GM06990 (cell line): ENCODE measurements around the gene HEXIM1.

Source experiments
- DNase-seq: peaks from one replicate; pipeline ENCODE4 v3.0.0-alpha.2; 2011; ENCODE audit not compliant: insufficient read length; ENCODE audit errors: extremely low read depth
- H3K27me3 ChIP-seq: replicated peaks from 2 replicates; pipeline ENCODE4 v1.6.0; 2011; ENCODE audit warnings: low read length; ENCODE audit not compliant: control insufficient read depth, insufficient read depth
- H3K36me3 ChIP-seq: 2 replicates; pipeline ENCODE4 v1.5.1; 2011; ENCODE audit warnings: low read length; ENCODE audit not compliant: control insufficient read depth, insufficient read depth
- H3K4me3 ChIP-seq: replicated peaks from 2 replicates; pipeline ENCODE4 v1.5.1; 2011; ENCODE audit warnings: low read depth, mild to moderate bottlenecking, control low read depth, low read length
- TF ChIP-seq, protein P1 (sequence below): IDR thresholded peaks from 2 replicates; pipeline ENCODE4 v1.5.1; 2011; ENCODE audit warnings: low read length, control low read depth, mild to moderate bottlenecking, inconsistent platforms; ENCODE audit not compliant: insufficient read depth, poor library complexity, severe bottlenecking

Gene HEXIM1

DNA sequence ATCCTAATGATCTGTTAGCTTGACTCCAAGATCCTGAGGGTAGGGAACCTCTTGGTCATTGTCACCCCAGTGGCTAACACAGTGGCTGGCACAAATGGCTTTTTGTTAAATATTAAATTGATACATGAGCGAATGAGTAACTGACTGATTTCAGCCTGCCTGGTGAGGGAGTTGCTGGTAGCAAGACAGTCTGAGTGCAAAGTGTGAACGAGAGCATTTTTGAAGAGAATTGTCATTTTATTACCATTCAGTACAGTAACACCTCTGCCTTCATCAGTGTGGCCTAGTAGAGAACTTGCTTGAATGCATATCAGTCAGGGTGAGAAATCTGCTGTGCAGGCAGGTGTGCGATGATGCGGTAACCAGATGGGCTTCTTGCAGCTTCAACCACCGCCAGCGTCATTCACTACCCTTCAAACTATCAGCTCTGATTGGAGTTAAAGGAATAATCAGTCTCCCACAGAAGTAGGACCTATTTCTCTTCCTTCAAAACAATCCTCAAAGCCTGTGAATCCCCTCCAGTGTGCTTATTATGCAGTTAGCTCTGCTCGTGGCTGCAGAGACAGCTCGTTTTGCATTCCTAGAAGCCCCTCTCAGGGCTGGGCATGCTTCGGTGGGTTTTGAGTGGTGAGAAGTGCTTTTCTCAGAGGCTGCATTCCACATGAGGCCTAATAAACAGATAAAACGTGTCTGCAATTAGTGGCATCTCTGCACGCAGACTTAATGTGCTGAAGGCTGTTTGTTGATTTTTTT is 42.4 kb downstream of the HEXIM1 start:
- H3K27me3 ChIP-seq, result no peaks in the 10 kb centered on the region
- no peak for DNase-seq
- H3K4me3 ChIP-seq, result no peak overlapping the region
- TF ChIP-seq, protein P1, sequence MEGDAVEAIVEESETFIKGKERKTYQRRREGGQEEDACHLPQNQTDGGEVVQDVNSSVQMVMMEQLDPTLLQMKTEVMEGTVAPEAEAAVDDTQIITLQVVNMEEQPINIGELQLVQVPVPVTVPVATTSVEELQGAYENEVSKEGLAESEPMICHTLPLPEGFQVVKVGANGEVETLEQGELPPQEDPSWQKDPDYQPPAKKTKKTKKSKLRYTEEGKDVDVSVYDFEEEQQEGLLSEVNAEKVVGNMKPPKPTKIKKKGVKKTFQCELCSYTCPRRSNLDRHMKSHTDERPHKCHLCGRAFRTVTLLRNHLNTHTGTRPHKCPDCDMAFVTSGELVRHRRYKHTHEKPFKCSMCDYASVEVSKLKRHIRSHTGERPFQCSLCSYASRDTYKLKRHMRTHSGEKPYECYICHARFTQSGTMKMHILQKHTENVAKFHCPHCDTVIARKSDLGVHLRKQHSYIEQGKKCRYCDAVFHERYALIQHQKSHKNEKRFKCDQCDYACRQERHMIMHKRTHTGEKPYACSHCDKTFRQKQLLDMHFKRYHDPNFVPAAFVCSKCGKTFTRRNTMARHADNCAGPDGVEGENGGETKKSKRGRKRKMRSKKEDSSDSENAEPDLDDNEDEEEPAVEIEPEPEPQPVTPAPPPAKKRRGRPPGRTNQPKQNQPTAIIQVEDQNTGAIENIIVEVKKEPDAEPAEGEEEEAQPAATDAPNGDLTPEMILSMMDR, result no peak
- H3K36me3 ChIP-seq, result no peaks in the 10 kb centered on the region

DNA sequence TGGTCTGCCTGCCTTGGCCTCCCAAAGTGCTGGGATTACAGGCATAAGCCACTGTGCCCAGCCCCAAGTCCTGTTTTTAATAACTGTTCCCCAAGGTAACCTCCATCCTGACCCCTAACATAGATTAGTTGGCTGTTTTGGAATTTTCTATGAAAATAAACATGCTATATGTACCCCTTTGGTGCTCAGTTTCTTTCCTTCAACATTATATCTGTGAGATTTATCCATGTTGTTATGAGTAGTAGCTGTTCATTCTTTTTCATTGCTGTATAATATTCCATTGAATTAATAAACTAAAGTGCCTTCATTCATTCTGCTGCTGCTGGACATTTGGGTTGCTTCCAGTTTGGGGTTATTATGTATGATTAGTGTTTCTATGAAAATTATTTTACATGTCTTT is 47.1 kb downstream of the HEXIM1 start:
- no peak for DNase-seq
- Histone ChIP-seq H3K36me3 (no peaks in the 10 kb centered on the region), H3K27me3 (no peaks in the 10 kb centered on the region), H3K4me3 (no peak overlapping the region)
- TF ChIP-seq, protein P1, result no peak

DNA sequence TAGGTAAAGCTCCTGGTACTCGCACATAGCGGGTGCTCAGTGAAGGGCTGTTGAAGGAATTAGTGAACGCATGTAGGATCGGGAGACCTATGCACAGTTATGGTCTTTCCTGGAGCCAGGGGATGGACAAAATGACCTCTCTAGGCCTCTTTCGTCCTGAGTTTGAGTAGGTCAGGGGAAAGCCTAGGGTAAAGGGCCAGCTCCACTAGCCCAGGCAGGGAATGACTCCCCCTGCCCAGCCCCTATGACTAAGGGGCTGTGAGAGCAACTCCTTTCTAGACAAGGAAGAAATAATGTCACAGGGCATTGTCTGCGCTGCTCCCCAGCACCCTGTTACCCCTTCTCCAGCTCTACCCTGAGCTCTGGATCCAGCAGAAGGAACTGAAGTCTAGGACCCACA is 48.8 kb downstream of the HEXIM1 start:
- Histone ChIP-seq H3K4me3 (no peak overlapping the region), H3K27me3 (no peaks in the 10 kb centered on the region), H3K36me3 (no peaks in the 10 kb centered on the region)
- TF ChIP-seq, protein P1, result no peak
- DNase-seq, result no peak

DNA sequence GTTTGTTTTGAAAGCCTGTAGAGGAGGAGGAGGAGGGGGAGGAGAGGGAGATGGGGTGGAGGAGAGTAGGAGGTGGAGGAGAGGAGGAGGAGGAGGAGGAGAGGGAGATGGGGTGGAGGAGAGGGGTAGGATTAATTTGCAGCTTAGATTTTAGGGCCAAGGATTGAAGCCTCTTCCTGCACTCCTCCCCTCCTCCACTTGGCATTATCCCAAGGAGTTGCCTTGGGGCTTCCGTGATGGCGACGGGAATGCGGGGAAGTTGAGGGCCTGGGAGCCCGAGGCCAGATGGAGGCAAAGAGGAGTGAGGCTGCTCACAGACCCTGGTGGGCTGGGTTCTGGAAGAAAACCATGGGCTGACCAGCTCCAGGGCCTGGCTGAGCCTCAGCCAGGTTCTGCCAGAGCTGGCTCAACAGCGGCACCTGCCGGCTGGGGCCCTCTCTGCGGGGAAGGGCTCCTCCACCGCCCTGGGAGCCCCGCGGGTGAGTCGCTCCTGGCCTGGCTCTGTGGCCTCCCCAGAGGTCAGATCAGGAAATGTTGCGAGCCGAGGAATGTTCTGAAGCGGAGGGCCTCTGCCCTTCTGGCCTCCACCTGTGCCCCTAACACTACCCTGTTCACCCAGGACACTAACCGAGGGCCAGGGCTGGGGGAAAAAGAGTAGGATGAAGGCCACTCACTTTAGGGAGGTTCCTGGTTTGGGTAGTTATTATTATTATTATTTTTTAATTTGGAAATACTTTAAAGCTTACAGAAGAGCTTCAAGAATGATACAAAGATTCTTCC is 49.5 kb downstream of the HEXIM1 start:
- Histone ChIP-seq H3K4me3 (no peak overlapping the region), H3K36me3 (no peaks in the 10 kb centered on the region), H3K27me3 (no peaks in the 10 kb centered on the region)
- peak; percentile 88 for DNase-seq
- TF ChIP-seq, protein P1, result peak; percentile 100

DNA sequence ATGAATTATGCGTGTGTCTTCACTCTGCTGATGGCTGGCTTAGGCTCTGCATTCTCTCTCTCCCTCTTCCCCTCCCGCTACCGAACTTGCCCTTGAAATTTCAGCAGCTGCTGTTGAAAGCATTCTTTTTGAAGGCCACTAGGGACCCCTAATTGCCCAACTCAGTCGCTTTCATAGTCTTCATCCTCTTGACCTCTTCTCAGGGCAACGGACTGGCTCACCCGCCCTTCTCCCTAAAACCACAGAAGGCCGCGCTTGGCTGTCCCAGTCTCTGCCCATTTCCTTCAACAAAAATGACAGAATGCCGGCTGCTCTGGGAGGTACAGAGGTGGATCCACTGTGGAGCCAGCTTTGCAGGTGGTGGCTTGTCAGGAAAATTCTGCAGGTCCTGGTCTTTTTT is 52.4 kb downstream of the HEXIM1 start:
- TF ChIP-seq, protein P1, result no peak
- Histone ChIP-seq H3K4me3 (no peak overlapping the region), H3K36me3 (no peaks in the 10 kb centered on the region), H3K27me3 (no peaks in the 10 kb centered on the region)
- DNase-seq, result no peak
